D721Med (cell line): ENCODE measurements around the gene TNFRSF1B.

ENCODE experiments used
- DNase-seq: peaks from one replicate; pipeline ENCODE4 v3.0.0; 2011; ENCODE audit warnings: low spot score; ENCODE audit not compliant: insufficient read length
- FAIRE-seq: peaks from 2 replicates; lab custom pipeline; 2011; peaks lifted over from hg19 to GRCh38; lab: Jason Lieb, UNC
- CTCF ChIP-seq: IDR thresholded peaks from 2 replicates; pipeline ENCODE4 v1.5.1; 2012; ENCODE audit warnings: mild to moderate bottlenecking, control low read depth; ENCODE audit not compliant: insufficient read depth; ENCODE audit errors: missing control alignments

Gene TNFRSF1B

GRCh38 chr1:12258272-12258671 lies 91.5 kb downstream of the TNFRSF1B start:
- FAIRE-seq: no peak

More at GRCh38 chr1:12258272-12258671, 91.5 kb downstream of the TNFRSF1B start:
- DNase-seq: no peak
- TF ChIP-seq CTCF: no peak
